GM23338 (cell line): ENCODE measurements around the gene CYP4F22. TPM values are rescaled to one million over a fixed set of nuclear protein-coding genes. Genes with fewer than 3 reads are reported as not detected.

Experiments used
- ATAC-seq: fragments of 200-7000 bp; cut with Tn5 transposase; 3 replicates; pipeline ENCODE4 v1.9.1; 2020
- DNase-seq: peaks from one replicate; pipeline ENCODE4 v3.0.0-alpha.2; 2015; ENCODE audit warnings: low spot score
- H2AFZ ChIP-seq: fragments of 200-600 bp; sonication (generic); 2 replicates; pipeline ENCODE4 v1.8.0; 2016; ENCODE audit warnings: antibody characterized with exemption, mild to moderate bottlenecking, moderate library complexity
- H3F3A ChIP-seq: fragments of 200-600 bp; sonication (generic); replicated peaks from 2 replicates; pipeline ENCODE4 v1.8.0; 2017; ENCODE audit warnings: antibody characterized with exemption, mixed run types, low read depth
- H3K27ac ChIP-seq: fragments of 200-600 bp; sonication (generic); 2 replicates; pipeline ENCODE4 v1.6.1; 2016; ENCODE audit warnings: low read depth
- H3K27me3 ChIP-seq: fragments of 200-600 bp; sonication (generic); 2 replicates; pipeline ENCODE4 v1.8.0; 2016; ENCODE audit warnings: mild to moderate bottlenecking, mixed run types, moderate library complexity; ENCODE audit not compliant: insufficient read depth
- H3K36me3 ChIP-seq: fragments of 200-600 bp; sonication (generic); 2 replicates; pipeline ENCODE4 v1.8.0; 2016; ENCODE audit warnings: mild to moderate bottlenecking; ENCODE audit not compliant: insufficient read depth
- H3K4me1 ChIP-seq: fragments of 200-600 bp; sonication (generic); 2 replicates; pipeline ENCODE4 v1.8.0; 2016; ENCODE audit warnings: mild to moderate bottlenecking, moderate library complexity; ENCODE audit not compliant: insufficient read depth
- H3K4me2 ChIP-seq: fragments of 200-600 bp; sonication (generic); 2 replicates; pipeline ENCODE4 v1.7.1; 2017; ENCODE audit warnings: mixed run types
- H3K4me3 ChIP-seq: fragments of 200-600 bp; sonication (generic); 2 replicates; pipeline ENCODE4 v1.6.1; 2016; ENCODE audit warnings: mixed run types
- H3K79me2 ChIP-seq: fragments of 200-600 bp; sonication (generic); replicated peaks from 2 replicates; pipeline ENCODE4 v1.8.0; 2017; ENCODE audit warnings: mild to moderate bottlenecking; ENCODE audit not compliant: insufficient read depth
- H3K9me2 ChIP-seq: fragments of 200-600 bp; sonication (generic); 2 replicates; pipeline ENCODE4 v1.8.0; 2017; ENCODE audit not compliant: insufficient read depth
- H4K20me1 ChIP-seq: fragments of 200-600 bp; sonication (generic); replicated peaks from 2 replicates; pipeline ENCODE4 v1.8.0; 2017; ENCODE audit warnings: mild to moderate bottlenecking; ENCODE audit not compliant: insufficient read depth
- H3K27ac Mint-ChIP-seq: 2 replicates; pipeline ENCODE4 v1.8.0; 2020; ENCODE audit warnings: inconsistent platforms, mild to moderate bottlenecking, moderate library complexity, mixed read lengths
- H3K27me3 Mint-ChIP-seq: 3 replicates; pipeline ENCODE4 v1.8.0; 2022; ENCODE audit warnings: low read depth, mild to moderate bottlenecking, moderate library complexity, mixed read lengths, inconsistent platforms; ENCODE audit not compliant: insufficient read depth, poor library complexity
- H3K36me3 Mint-ChIP-seq: 3 replicates; pipeline ENCODE4 v1.8.0; 2021; ENCODE audit warnings: low read depth, mild to moderate bottlenecking, inconsistent platforms, moderate library complexity, mixed read lengths
- H3K4me1 Mint-ChIP-seq: 3 replicates; pipeline ENCODE4 v1.8.0; 2020; ENCODE audit warnings: mild to moderate bottlenecking, inconsistent platforms, mixed read lengths
- H3K4me3 Mint-ChIP-seq: 3 replicates; pipeline ENCODE4 v1.8.0; 2021; ENCODE audit warnings: moderate library complexity, mild to moderate bottlenecking, inconsistent platforms, mixed read lengths
- H3K9me3 Mint-ChIP-seq: 3 replicates; pipeline ENCODE4 v1.8.0; 2020; ENCODE audit warnings: moderate library complexity, mild to moderate bottlenecking, inconsistent platforms, mixed read lengths
- EZH2 ChIP-seq: fragments of 200-600 bp; sonication (generic); IDR thresholded peaks from one replicate; pipeline ENCODE4 v1.8.0; 2017; ENCODE audit warnings: antibody characterized with exemption, mild to moderate bottlenecking, low read depth; ENCODE audit not compliant: unreplicated experiment
- JUNB ChIP-seq: IDR thresholded peaks from one replicate; pipeline ENCODE4 v1.6.1; 2016; ENCODE audit warnings: antibody characterized with exemption; ENCODE audit not compliant: unreplicated experiment
- NANOG ChIP-seq: IDR thresholded peaks from 2 replicates; pipeline ENCODE4 v1.6.1; 2016; ENCODE audit warnings: antibody characterized with exemption, borderline replicate concordance
- ZNF331 ChIP-seq: fragments of 250-450 bp; sonication (Bioruptor Pico); IDR thresholded peaks from 2 replicates; pipeline ENCODE4 v1.5.0; 2020; ENCODE audit warnings: low read depth, mild to moderate bottlenecking, moderate library complexity
- polyA plus RNA-seq: library from polyadenylated mRNA; unstranded; fragments of >200 nt; fragmentation: Nextera tagmentation; extraction: Ambion mirVana; gene quantifications from 2 replicates; pipeline ENCODE4 v1.2.1, GENCODE V29; 2016
- total RNA-seq: library from RNA; depleted of rRNA; stranded (reverse); fragments of >200 nt; shearing (Covaris generic); gene quantifications from 2 replicates; pipeline ENCODE4 v1.2.3, GENCODE V29; 2014
- TF ChIP-seq, protein P1 (sequence below): IDR thresholded peaks from one replicate; pipeline ENCODE4 v1.6.1; 2018; ENCODE audit warnings: antibody characterized with exemption; ENCODE audit not compliant: unreplicated experiment
- TF ChIP-seq, protein P2 (sequence below): fragments of 250-450 bp; sonication (Bioruptor Pico); IDR thresholded peaks from 2 replicates; pipeline ENCODE4 v1.5.0; 2020; ENCODE audit warnings: mild to moderate bottlenecking, moderate library complexity

Gene CYP4F22
- total and polyA plus RNA-seq, 2 experiments from 2014 or later, result 0.24 to 1.5 TPM

DNA sequence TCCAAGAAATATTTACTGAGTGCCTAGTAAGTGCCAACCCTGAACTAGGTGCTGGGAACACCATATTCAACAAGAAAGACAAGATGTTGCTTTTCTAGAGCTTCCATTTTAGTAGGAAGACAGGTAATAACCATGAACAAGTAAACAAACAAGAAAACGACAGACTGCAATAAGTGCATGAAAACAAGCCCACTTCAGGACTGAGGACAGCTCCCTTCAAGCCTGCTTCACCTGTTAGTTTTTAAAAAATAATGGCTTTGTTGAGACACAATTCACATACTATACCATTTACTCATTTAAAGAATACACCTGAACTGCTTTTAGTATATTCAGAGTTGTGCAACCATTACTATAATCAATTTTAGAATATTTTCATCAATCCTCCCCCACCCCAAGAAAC lies 30.4 kb downstream of the CYP4F22 start:
- Histone ChIP-seq H3K27me3 (no peaks in the 10 kb centered on the region), H3K4me2 (no peak overlapping the region), H4K20me1 (no peaks in the 10 kb centered on the region), H3K4me3 (no peak overlapping the region), H3K79me2 (no peaks in the 10 kb centered on the region), H3K9me2 (no peaks in the 10 kb centered on the region), H2AFZ (no peak overlapping the region), H3K36me3 (no peaks in the 10 kb centered on the region), H3K27ac (no peak overlapping the region), H3K4me1 (no peaks in the 10 kb centered on the region), H3F3A (no peaks in the 10 kb centered on the region)
- peaks cover 99% of the 10 kb centered on the region for H3K9me3 Mint-ChIP-seq
- ATAC-seq (no peak), DNase-seq (no peak)
- TF ChIP-seq, protein P1, sequence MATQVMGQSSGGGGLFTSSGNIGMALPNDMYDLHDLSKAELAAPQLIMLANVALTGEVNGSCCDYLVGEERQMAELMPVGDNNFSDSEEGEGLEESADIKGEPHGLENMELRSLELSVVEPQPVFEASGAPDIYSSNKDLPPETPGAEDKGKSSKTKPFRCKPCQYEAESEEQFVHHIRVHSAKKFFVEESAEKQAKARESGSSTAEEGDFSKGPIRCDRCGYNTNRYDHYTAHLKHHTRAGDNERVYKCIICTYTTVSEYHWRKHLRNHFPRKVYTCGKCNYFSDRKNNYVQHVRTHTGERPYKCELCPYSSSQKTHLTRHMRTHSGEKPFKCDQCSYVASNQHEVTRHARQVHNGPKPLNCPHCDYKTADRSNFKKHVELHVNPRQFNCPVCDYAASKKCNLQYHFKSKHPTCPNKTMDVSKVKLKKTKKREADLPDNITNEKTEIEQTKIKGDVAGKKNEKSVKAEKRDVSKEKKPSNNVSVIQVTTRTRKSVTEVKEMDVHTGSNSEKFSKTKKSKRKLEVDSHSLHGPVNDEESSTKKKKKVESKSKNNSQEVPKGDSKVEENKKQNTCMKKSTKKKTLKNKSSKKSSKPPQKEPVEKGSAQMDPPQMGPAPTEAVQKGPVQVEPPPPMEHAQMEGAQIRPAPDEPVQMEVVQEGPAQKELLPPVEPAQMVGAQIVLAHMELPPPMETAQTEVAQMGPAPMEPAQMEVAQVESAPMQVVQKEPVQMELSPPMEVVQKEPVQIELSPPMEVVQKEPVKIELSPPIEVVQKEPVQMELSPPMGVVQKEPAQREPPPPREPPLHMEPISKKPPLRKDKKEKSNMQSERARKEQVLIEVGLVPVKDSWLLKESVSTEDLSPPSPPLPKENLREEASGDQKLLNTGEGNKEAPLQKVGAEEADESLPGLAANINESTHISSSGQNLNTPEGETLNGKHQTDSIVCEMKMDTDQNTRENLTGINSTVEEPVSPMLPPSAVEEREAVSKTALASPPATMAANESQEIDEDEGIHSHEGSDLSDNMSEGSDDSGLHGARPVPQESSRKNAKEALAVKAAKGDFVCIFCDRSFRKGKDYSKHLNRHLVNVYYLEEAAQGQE, result peak; percentile 54
- TF ChIP-seq JUNB, result no peak
- peaks cover 3% of the 10 kb centered on the region for H3K27me3 Mint-ChIP-seq
- no peak overlapping the region for H3K27ac Mint-ChIP-seq
- no peak overlapping the region for H3K4me3 Mint-ChIP-seq
- H3K36me3 Mint-ChIP-seq, result peaks cover 21% of the 10 kb centered on the region
- no peaks in the 10 kb centered on the region for H3K4me1 Mint-ChIP-seq

DNA sequence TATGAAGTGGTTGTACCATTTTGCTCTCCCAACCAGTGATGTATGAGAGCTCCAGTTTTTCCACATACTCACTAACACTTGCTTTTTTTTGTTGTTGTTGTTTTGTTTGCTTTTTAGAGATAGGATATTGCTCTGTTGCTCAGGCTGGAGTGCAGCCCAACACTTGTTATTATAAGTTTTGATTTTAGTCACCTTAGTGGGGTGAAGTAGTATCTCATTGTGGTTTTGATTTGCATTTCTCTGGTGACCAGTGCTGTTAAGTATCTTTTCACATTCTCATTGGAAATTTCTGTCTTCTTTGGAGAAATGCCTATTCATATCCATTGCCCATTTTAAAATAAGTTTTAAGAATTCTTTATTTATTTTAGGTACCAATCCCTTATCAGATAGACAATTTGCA lies 31.3 kb downstream of the CYP4F22 start:
- Histone ChIP-seq H3K36me3 (no peaks in the 10 kb centered on the region), H3F3A (no peaks in the 10 kb centered on the region), H2AFZ (no peak overlapping the region), H3K4me3 (no peak overlapping the region), H4K20me1 (no peaks in the 10 kb centered on the region), H3K79me2 (no peaks in the 10 kb centered on the region), H3K27ac (no peak overlapping the region), H3K9me2 (no peaks in the 10 kb centered on the region), H3K4me1 (no peaks in the 10 kb centered on the region), H3K4me2 (no peak overlapping the region), H3K27me3 (no peaks in the 10 kb centered on the region)
- DNase-seq (no peak), ATAC-seq (no peak)
- Mint-ChIP-seq H3K4me1 (no peaks in the 10 kb centered on the region), H3K27me3 (peaks cover 3% of the 10 kb centered on the region), H3K4me3 (no peak overlapping the region), H3K9me3 (peaks cover 99% of the 10 kb centered on the region), H3K36me3 (peaks cover 22% of the 10 kb centered on the region), H3K27ac (no peak overlapping the region)
- no peak for TF ChIP-seq ZNF331 (CRISPR knock-in tag)
- TF ChIP-seq NANOG, result no peak
- TF ChIP-seq EZH2, result no peak
- TF ChIP-seq, protein P2, sequence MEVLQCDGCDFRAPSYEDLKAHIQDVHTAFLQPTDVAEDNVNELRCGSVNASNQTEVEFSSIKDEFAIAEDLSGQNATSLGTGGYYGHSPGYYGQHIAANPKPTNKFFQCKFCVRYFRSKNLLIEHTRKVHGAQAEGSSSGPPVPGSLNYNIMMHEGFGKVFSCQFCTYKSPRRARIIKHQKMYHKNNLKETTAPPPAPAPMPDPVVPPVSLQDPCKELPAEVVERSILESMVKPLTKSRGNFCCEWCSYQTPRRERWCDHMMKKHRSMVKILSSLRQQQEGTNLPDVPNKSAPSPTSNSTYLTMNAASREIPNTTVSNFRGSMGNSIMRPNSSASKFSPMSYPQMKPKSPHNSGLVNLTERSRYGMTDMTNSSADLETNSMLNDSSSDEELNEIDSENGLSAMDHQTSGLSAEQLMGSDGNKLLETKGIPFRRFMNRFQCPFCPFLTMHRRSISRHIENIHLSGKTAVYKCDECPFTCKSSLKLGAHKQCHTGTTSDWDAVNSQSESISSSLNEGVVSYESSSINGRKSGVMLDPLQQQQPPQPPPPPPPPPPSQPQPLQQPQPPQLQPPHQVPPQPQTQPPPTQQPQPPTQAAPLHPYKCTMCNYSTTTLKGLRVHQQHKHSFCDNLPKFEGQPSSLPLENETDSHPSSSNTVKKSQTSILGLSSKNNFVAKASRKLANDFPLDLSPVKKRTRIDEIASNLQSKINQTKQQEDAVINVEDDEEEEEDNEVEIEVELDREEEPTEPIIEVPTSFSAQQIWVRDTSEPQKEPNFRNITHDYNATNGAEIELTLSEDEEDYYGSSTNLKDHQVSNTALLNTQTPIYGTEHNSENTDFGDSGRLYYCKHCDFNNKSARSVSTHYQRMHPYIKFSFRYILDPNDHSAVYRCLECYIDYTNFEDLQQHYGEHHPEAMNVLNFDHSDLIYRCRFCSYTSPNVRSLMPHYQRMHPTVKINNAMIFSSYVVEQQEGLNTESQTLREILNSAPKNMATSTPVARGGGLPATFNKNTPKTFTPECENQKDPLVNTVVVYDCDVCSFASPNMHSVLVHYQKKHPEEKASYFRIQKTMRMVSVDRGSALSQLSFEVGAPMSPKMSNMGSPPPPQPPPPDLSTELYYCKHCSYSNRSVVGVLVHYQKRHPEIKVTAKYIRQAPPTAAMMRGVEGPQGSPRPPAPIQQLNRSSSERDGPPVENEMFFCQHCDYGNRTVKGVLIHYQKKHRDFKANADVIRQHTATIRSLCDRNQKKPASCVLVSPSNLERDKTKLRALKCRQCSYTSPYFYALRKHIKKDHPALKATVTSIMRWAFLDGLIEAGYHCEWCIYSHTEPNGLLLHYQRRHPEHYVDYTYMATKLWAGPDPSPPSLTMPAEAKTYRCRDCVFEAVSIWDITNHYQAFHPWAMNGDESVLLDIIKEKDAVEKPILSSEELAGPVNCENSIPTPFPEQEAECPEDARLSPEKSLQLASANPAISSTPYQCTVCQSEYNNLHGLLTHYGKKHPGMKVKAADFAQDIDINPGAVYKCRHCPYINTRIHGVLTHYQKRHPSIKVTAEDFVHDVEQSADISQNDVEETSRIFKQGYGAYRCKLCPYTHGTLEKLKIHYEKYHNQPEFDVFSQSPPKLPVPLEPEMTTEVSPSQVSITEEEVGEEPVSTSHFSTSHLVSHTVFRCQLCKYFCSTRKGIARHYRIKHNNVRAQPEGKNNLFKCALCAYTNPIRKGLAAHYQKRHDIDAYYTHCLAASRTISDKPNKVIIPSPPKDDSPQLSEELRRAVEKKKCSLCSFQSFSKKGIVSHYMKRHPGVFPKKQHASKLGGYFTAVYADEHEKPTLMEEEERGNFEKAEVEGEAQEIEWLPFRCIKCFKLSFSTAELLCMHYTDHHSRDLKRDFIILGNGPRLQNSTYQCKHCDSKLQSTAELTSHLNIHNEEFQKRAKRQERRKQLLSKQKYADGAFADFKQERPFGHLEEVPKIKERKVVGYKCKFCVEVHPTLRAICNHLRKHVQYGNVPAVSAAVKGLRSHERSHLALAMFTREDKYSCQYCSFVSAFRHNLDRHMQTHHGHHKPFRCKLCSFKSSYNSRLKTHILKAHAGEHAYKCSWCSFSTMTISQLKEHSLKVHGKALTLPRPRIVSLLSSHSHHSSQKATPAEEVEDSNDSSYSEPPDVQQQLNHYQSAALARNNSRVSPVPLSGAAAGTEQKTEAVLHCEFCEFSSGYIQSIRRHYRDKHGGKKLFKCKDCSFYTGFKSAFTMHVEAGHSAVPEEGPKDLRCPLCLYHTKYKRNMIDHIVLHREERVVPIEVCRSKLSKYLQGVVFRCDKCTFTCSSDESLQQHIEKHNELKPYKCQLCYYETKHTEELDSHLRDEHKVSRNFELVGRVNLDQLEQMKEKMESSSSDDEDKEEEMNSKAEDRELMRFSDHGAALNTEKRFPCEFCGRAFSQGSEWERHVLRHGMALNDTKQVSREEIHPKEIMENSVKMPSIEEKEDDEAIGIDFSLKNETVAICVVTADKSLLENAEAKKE (CRISPR knock-in tag), result no peak
- TF ChIP-seq, protein P1, result no peak
